Measurements from ENCODE around the gene DOK5. TPM values are rescaled to one million over a fixed set of nuclear protein-coding genes. Genes with fewer than 3 reads are reported as not detected.

Gene DOK5
- total and polyA plus RNA-seq, 2 of the 8 experiments (the other 6 are each of a cell fraction or from before 2014, with no cell fraction given), result 8.9 to 15.0 TPM

DNA sequence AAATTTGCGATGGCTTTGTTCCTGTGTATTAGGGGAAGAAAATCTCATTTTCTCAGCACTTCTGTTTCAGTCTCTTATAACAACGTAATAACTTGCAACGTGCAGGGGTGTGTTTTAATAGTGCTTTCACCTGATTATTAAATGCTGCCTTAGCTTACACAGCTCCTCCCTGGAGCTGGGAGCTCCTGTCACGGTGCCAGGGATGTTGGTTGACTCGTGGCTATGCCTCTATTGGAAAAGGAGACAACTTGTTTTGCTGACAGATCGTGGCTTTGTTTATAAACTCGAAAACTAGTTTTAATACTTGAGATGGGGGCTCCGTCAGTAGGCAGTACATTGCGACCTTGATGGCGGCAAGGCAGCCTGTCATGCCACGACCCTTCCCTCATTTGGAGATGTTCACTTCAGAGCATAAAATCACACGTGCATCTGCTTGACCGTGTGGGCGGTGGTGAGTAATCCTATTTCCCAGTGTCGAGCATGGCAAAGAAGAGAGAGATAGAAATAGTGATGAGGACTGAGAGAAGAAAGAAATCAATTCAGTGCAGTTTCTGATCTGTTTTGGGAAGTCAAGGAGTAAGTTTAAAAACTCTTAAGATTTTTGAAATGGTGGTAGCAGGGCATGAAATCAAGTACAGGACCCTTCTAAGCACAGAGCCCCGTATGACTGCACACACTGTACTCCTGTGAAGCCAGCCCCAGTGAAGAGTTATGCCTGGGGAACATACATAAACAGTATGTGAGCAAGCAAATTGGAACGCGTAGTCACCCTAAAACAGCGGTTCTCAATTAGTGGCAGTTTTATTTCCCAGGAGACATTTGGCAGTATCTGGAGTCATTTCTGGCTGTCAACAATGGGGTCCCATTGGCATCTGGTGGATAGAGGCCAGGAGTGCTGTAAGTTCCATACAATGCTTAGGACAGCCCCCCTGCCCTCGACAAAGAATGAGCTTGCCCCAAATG lies 147.2 kb downstream of the DOK5 start:
- Histone ChIP-seq H3K23me2 (ENCODE audit: low read depth, low read length) (no peaks in the 10 kb centered on the region), H3K9me3 (ENCODE audit: insufficient read depth in 2 of 2, low read depth in 1 of 2, low read length in 1 of 2) (no peaks in the 10 kb centered on the region), H4K91ac (replicated peaks; ENCODE audit: insufficient read length, low read length) (no peak overlapping the region), H3K14ac (ENCODE audit: insufficient read length) (no peak overlapping the region), H3K23ac (ENCODE audit: insufficient read length) (no peak overlapping the region), H3K56ac (replicated peaks; ENCODE audit: insufficient read length, low read depth, low read length) (no peak overlapping the region), H4K20me1 (replicated peaks in 1 of 2; ENCODE audit: control insufficient read depth in 1 of 2, insufficient read depth in 2 of 2, low read length in 2 of 2) (no peaks in the 10 kb centered on the region), H3K27me3 (replicated peaks in 1 of 4; ENCODE audit: control insufficient read depth in 3 of 4, extremely low read depth in 1 of 4, insufficient read depth in 3 of 4, low read length in 3 of 4) (no peaks in the 10 kb centered on the region), H3K18ac (ENCODE audit: extremely low read depth, low read length) (peak overlapping the region; percentile 11; the same call in 1 of the 2 replicates), H3K4ac (replicated peaks; ENCODE audit: insufficient read length, low read depth, low read length) (no peak overlapping the region), H3K4me2 (ENCODE audit: insufficient read depth in 1 of 2, low read depth in 2 of 2, low read length in 2 of 2) (no peak overlapping the region), H2BK5ac (ENCODE audit: low read depth, low read length) (no peak overlapping the region), H2BK20ac (ENCODE audit: low read length) (no peak overlapping the region), H3K4me1 (replicated peaks in 1 of 4; ENCODE audit: control insufficient read depth in 3 of 4, insufficient read depth in 4 of 4, low read length in 3 of 4) (peaks cover 0 to 7% (median 4%) of the 10 kb centered on the region in 4 experiments; a peak in 5 of 7 replicates), H4K5ac (ENCODE audit: insufficient read length, low read depth, low read length) (no peak overlapping the region), H2AK5ac (ENCODE audit: low read depth, low read length) (no peak overlapping the region), H3K9ac (replicated peaks in 1 of 4; ENCODE audit: extremely low read depth in 1 of 4, low read depth in 3 of 4, low read length in 3 of 4) (no peak overlapping the region), H3K36me3 (ENCODE audit: control insufficient read depth in 2 of 4, insufficient read depth in 4 of 4, low read length in 3 of 4) (no peaks in the 10 kb centered on the region; a peak in 1 of 8 replicates), H2BK12ac (ENCODE audit: low read depth, low read length) (no peak overlapping the region), H2AFZ (ENCODE audit: low read length) (no peak overlapping the region), H3K79me2 (ENCODE audit: control insufficient read depth in 1 of 2, insufficient read depth in 2 of 2, low read length in 2 of 2) (no peaks in the 10 kb centered on the region), H4K8ac (ENCODE audit: extremely low read depth, insufficient read depth, low read length) (no peak overlapping the region), H3K27ac (ENCODE audit: low read depth, low read length) (no peak overlapping the region), H2BK120ac (replicated peaks; ENCODE audit: low read depth, low read length) (no peak overlapping the region), H3K4me3 (ENCODE audit: extremely low read depth in 1 of 4, insufficient read depth in 2 of 4, low read depth in 3 of 4, low read length in 4 of 4) (no peak overlapping the region), H2BK15ac (ENCODE audit: low read length) (no peak overlapping the region), H3K79me1 (ENCODE audit: low read depth, low read length) (no peaks in the 10 kb centered on the region)
- no peak for DNase-seq (ENCODE audit: low read depth in 1 of 2, low spot score in 2 of 2)
- POLR2A ChIA-PET (ENCODE audit: partially characterized antibody), result no interaction called here
- TF ChIP-seq CEBPB (IDR thresholded peaks at IDR 0.05; ENCODE audit: low read depth, low read length), result no peak
- FAIRE-seq, result no peak
- CTCF ChIA-PET (ENCODE audit: partially characterized antibody), result interaction anchor here (0.7 to 1.3 kb wide), 4 partner anchors 10 to 58 kb away, joined by 3 read pairs; no protein-coding TSS in a partner anchor
- WGBS, 2 experiments (ENCODE audit: extremely low coverage in 1 of 2, insufficient coverage in 1 of 2, insufficient read length in 1 of 2, insufficient replicate concordance in 2 of 2, low coverage in 1 of 2, low lambda C conversion rate in 2 of 2, missing lambda C conversion rate in 1 of 2), result 91% methylated on average over 20 of the region's 20 CpGs; no CpG with 5 or more reads in 1 of the 2 experiments
